Memory B cell (primary cell): Measurements from ENCODE around the gene CREG2.
"Not testable (repeated sequence)": the region's sequence is repeated elsewhere in the genome, so short reads cannot be mapped to it uniquely, and the experiment has no call there.

ENCODE experiments used
- ATAC-seq: fragments of 150-1000 bp; cut with Tn5 transposase; 2 replicates; pipeline ENCODE4 v1.10.0; 2021; ENCODE audit warnings: low read depth, mild to moderate bottlenecking, moderate library complexity
- DNase-seq, 2 donors: peaks; one replicate each; pipeline ENCODE4 v3.0.0; 2022; ENCODE audit warnings: low spot score in 2 of 2
- H3K27ac Mint-ChIP-seq: one replicate; pipeline ENCODE4 v1.8.0; 2022; ENCODE audit warnings: mild to moderate bottlenecking, moderate library complexity, mixed read lengths
- H3K27me3 Mint-ChIP-seq: one replicate; pipeline ENCODE4 v1.8.0; 2022; ENCODE audit warnings: mixed read lengths
- H3K36me3 Mint-ChIP-seq: one replicate; pipeline ENCODE4 v1.8.0; 2022; ENCODE audit warnings: mild to moderate bottlenecking, mixed read lengths
- H3K4me1 Mint-ChIP-seq: one replicate; pipeline ENCODE4 v1.8.0; 2022; ENCODE audit warnings: mixed read lengths
- H3K4me3 Mint-ChIP-seq: one replicate; pipeline ENCODE4 v1.8.0; 2022; ENCODE audit warnings: mild to moderate bottlenecking, moderate library complexity, mixed read lengths
- H3K9me3 Mint-ChIP-seq: one replicate; pipeline ENCODE4 v1.8.0; 2022; ENCODE audit warnings: mixed read lengths

CREG2 gene

GRCh38 chr2:101339266-101339880, 47.9 kb downstream of the CREG2 start:
- Mint-ChIP-seq H3K4me1 (peaks cover 8% of the 10 kb centered on the region), H3K27me3 (peaks cover 4% of the 10 kb centered on the region), H3K4me3 (no peak overlapping the region), H3K9me3 (no peaks in the 10 kb centered on the region), H3K27ac (no peak overlapping the region), H3K36me3 (no peaks in the 10 kb centered on the region)
- DNase-seq, result no peak
- ATAC-seq, result no peak

DNA sequence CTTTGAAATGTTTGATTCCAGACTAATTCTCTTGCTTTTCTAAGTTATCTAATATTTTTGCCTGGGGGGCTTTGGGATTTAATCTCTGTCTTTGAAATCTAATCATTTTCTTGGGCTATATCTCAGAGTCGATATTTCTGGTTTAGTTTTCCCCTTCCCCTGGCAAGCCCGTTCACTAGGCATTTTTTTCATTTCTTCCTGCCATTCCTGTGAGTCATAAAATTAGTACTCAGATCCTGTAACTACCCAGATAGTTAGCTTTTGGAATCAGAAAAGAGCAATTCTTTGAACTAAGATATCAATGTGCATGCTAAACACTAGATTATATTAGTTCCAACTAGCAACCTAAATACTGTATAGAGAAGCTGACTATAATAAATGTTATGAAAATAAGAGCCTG, 49.4 kb downstream of the CREG2 start:
- DNase-seq, result no peak
- Mint-ChIP-seq H3K9me3 (no peaks in the 10 kb centered on the region), H3K4me1 (peaks cover 8% of the 10 kb centered on the region), H3K4me3 (no peak overlapping the region), H3K27ac (no peak overlapping the region), H3K36me3 (no peaks in the 10 kb centered on the region), H3K27me3 (peaks cover 4% of the 10 kb centered on the region)
- no peak for ATAC-seq

DNA sequence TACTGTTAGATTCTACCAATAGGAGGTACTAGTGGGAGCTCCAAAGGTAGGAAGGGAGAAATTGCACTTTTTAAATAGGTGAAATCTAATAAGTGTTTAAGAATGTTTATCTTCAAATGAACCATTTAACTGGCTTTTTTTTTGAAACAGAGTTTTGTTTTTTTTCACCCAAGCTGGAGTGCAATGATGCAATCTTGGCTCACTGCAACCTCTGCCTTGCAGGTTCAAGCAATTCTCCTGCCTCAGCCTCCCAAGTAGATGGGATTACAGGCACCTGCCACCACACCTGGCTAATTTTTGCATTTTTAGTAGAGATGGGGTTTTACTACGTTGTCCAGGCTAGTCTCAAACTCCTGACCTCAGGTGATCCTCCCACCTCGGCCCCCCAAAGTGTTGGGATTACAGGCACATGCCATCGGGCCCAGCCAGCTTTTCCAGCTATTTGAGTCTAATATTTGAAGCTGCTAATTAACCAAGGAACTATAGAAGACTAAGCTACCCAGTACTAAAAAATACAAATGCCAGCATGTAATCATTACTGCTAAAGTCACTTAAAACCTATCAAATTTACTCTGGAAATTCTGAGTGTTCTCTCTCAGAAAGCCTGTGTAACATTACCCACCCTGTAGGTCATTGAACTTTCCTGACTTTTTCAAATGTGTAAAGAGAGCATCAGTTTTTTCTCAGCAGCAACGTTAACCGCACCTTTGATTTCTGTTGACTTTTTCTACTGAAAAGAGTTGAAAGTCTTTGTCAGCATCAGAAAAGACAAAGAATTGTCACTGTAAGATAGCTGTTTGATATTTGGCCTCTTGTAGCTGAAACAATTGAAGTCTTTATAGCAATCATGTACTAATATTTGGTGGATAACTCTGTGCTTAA, 54.2 kb downstream of the CREG2 start:
- peaks cover 4% of the 10 kb centered on the region for H3K27me3 Mint-ChIP-seq
- no peaks in the 10 kb centered on the region for H3K36me3 Mint-ChIP-seq
- H3K9me3 Mint-ChIP-seq, result no peaks in the 10 kb centered on the region
- H3K4me3 Mint-ChIP-seq, result no peak overlapping the region
- DNase-seq (no peak), ATAC-seq (no peak)
- H3K4me1 Mint-ChIP-seq, result no peaks in the 10 kb centered on the region
- no peak overlapping the region for H3K27ac Mint-ChIP-seq

- ATAC-seq (no peak), DNase-seq (no peak)
- Mint-ChIP-seq H3K27me3 (no peaks in the 10 kb centered on the region), H3K36me3 (no peaks in the 10 kb centered on the region), H3K4me3 (no peak overlapping the region), H3K4me1 (no peaks in the 10 kb centered on the region), H3K9me3 (no peaks in the 10 kb centered on the region), H3K27ac (no peak overlapping the region)
Measured at GRCh38 chr2:101331202-101331601, 56.1 kb downstream of the CREG2 start.

- Mint-ChIP-seq H3K4me3 (no peak overlapping the region), H3K36me3 (no peaks in the 10 kb centered on the region), H3K27me3 (no peaks in the 10 kb centered on the region), H3K4me1 (no peaks in the 10 kb centered on the region), H3K27ac (no peak overlapping the region), H3K9me3 (no peaks in the 10 kb centered on the region)
- DNase-seq, result no peak
- ATAC-seq, result no peak
Measured at GRCh38 chr2:101330253-101330933, 56.9 kb downstream of the CREG2 start.

DNA sequence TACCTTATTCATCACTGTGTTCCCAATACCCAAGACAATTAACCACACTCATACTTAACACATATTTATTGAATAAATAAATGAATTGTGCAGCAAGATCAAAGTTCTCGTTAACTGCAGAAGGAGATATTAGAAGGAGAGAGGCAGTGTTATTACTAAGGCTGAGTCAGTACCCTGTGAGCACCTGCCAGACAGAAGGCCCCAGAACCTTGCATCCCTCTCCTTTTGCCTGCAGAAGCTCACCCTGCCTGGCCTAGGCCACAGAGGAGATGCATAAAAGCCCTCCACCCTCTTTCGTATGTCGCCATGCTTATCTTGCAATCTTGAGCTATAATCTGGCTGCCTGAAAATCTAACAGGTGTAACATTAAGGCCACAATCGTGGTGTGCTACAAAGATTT, 58.3 kb downstream of the CREG2 start:
- no peaks in the 10 kb centered on the region for H3K9me3 Mint-ChIP-seq
- no peaks in the 10 kb centered on the region for H3K36me3 Mint-ChIP-seq
- H3K4me3 Mint-ChIP-seq, result no peak overlapping the region
- no peak overlapping the region for H3K27ac Mint-ChIP-seq
- H3K4me1 Mint-ChIP-seq, result no peaks in the 10 kb centered on the region
- ATAC-seq (no peak), DNase-seq (no peak)
- no peaks in the 10 kb centered on the region for H3K27me3 Mint-ChIP-seq

- no peaks in the 10 kb centered on the region for H3K9me3 Mint-ChIP-seq
- no peak for DNase-seq
- no peaks in the 10 kb centered on the region for H3K36me3 Mint-ChIP-seq
- ATAC-seq, result peak; percentile 54
- no peak overlapping the region for H3K4me3 Mint-ChIP-seq
- H3K27ac Mint-ChIP-seq, result no peak overlapping the region
- H3K27me3 Mint-ChIP-seq, result no peaks in the 10 kb centered on the region
- H3K4me1 Mint-ChIP-seq, result no peaks in the 10 kb centered on the region
Measured at GRCh38 chr2:101328474-101329007, 58.8 kb downstream of the CREG2 start.

GRCh38 chr2:101327863-101328394, 59.4 kb downstream of the CREG2 start:
- ATAC-seq (no peak), DNase-seq (no peak)
- H3K27ac Mint-ChIP-seq, result no peak overlapping the region
- H3K4me3 Mint-ChIP-seq, result no peak overlapping the region
- H3K4me1 Mint-ChIP-seq, result no peaks in the 10 kb centered on the region
- H3K36me3 Mint-ChIP-seq, result no peaks in the 10 kb centered on the region
- no peaks in the 10 kb centered on the region for H3K27me3 Mint-ChIP-seq
- no peaks in the 10 kb centered on the region for H3K9me3 Mint-ChIP-seq

DNA sequence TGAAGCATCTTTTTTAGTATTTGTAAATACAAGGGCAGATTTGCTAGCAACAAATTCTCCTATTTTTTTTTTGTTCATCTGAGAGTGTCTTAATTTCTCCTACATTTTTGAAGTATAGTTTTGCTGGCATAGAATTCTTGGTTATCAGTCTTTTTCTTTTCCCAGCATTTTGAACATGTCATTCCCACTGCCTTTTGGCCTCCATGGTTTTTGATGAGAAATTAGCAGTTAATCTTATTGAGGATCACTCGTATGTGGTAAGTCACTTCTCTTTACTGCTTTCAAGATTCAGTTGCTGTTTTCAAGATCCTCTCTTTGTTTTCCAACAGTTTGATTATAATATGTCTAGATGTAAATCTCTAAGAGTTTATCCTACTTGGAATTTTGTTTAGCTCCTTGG, 61.9 kb downstream of the CREG2 start:
- ATAC-seq, result no peak
- no peaks in the 10 kb centered on the region for H3K4me1 Mint-ChIP-seq

DNA sequence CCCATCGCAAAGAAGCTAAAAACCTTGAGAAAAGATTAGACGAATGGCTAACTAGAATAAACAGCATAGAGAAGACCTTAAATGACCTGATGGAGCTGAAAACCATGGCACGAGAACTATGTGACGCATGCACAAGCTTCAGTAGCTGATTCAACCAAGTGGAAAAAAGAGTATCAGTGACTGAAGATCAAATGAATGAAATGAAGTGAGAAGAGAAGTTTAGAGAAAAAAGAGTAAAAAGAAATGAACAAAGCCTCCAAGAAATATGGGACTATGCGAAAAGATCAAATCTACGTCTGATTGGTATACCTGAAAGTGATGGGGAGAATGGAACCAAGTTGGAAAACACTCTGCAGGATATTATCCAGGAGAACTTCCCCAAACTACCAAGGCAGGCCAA, 70.7 kb downstream of the CREG2 start:
- not testable (repeated sequence) for ATAC-seq, H3K27ac Mint-ChIP-seq, H3K4me1 Mint-ChIP-seq

More for the DNA sequence above, 61.9 kb downstream of the CREG2 start:
- no peak for DNase-seq
- no peak overlapping the region for H3K27ac Mint-ChIP-seq
- H3K9me3 Mint-ChIP-seq, result no peaks in the 10 kb centered on the region
- H3K27me3 Mint-ChIP-seq, result no peaks in the 10 kb centered on the region
- no peaks in the 10 kb centered on the region for H3K36me3 Mint-ChIP-seq
- H3K4me3 Mint-ChIP-seq, result no peak overlapping the region

DNA sequence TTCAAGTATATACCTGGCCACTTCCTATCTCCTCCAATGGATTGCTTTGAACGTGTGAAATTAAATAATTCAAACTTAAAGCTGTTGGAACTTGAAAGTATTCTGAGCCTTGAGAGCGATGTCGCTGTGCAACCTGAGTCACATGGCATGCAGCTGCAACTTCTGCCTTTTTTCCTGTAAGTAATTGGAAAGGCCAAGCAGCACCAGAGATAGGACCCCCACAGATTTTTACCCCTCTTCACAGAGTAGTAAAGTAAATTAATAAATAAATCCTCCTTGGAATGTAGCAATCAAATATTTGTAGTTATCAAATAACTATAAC, 75.6 kb downstream of the CREG2 start:
- Mint-ChIP-seq H3K36me3 (peaks cover 2% of the 10 kb centered on the region), H3K4me1 (peaks cover 12% of the 10 kb centered on the region), H3K27ac (peak overlapping the region; percentile 42), H3K4me3 (peak overlapping the region; percentile 22), H3K27me3 (peaks cover 3% of the 10 kb centered on the region), H3K9me3 (peaks cover 2% of the 10 kb centered on the region)
- no peak for DNase-seq
- no peak for ATAC-seq

More for the DNA sequence above, 70.7 kb downstream of the CREG2 start:
- not testable (repeated sequence) for H3K36me3 Mint-ChIP-seq, DNase-seq, H3K9me3 Mint-ChIP-seq, H3K4me3 Mint-ChIP-seq, H3K27me3 Mint-ChIP-seq

DNA sequence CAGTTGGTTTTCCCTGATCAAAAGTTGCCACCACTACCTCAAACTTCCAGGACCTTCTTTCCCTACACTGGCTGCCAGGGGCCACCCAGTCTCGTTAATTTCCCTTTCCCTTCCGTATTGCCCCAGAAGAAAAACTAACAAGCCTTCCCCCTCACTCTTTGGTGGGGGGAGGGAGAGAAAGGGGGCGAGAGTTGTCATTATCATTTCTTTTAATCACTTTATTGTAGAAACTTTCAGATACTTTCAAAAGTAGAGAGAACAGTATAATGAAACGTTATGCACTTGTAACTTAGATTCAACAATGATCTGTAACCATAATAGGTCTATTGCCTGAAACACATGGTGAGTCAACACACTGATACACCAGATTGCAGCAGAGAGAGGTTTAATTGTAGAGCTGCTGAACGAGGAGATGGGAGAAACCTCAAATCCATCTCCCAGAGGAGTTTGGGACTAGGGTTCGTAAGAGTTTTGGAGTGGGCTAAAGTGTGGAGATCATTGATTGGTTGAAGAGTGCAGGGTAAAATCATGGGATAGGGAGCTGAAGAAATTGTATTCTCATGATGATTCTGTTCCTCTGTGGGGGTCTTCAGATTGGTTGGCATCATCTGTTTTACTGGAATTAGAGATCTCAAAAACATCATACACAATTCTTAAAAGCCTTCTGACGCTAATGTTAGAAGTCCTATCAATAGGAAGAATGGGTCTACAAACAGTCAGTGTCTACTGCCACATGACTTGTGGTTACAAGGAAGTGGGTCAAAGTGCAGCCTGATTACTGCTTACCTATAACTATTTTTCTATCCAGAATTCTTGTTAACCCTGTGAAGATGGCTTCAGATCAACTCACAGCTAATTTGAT, 76.2 kb downstream of the CREG2 start:
- Mint-ChIP-seq H3K4me1 (peaks cover 15% of the 10 kb centered on the region), H3K36me3 (peaks cover 2% of the 10 kb centered on the region), H3K9me3 (no peaks in the 10 kb centered on the region), H3K27me3 (no peaks in the 10 kb centered on the region), H3K27ac (peak overlapping the region; percentile 42), H3K4me3 (peak overlapping the region; percentile 22)
- DNase-seq (no peak), ATAC-seq (no peak)

GRCh38 chr2:101310090-101310833, 77.0 kb downstream of the CREG2 start:
- ATAC-seq (no peak), DNase-seq (no peak)
- H3K9me3 Mint-ChIP-seq, result no peaks in the 10 kb centered on the region
- peaks cover 22% of the 10 kb centered on the region for H3K4me1 Mint-ChIP-seq
- peak overlapping the region; percentile 27 for H3K4me3 Mint-ChIP-seq
- H3K27ac Mint-ChIP-seq, result no peak overlapping the region
- H3K36me3 Mint-ChIP-seq, result peaks cover 2% of the 10 kb centered on the region
- H3K27me3 Mint-ChIP-seq, result no peaks in the 10 kb centered on the region
